MCF 10A (cell line): ENCODE data around the gene SP6. TPM values are rescaled to one million over a fixed set of nuclear protein-coding genes. Genes with fewer than 3 reads are reported as not detected.

Experiments
- BruUV-seq: library from RNA; stranded (reverse); fragments of 400-500 nt; replicated peaks from 2 replicates; lab custom pipeline; 2021; lab: Mats Ljungman, UMichigan
- CTCF ChIA-PET: fragments of 300-600 bp; sonication (Branson Sonifier 250); formaldehyde crosslinking; extraction: SDS; loops from one replicate; lab custom pipeline; 2021; ENCODE audit warnings: antibody characterized with exemption, inconsistent platforms; lab: Yijun Ruan, JAX
- POLR2A ChIA-PET: fragments of 300-600, 350-650 bp; sonication (Branson Sonifier 250); formaldehyde crosslinking; extraction: SDS; loops from one replicate; lab custom pipeline; 2020; ENCODE audit warnings: antibody characterized with exemption, inconsistent platforms; lab: Yijun Ruan, JAX
- DNase-seq: peaks from one replicate; pipeline ENCODE4 v3.0.0-alpha.2; 2018; ENCODE audit not compliant: unreplicated experiment
- H3K27ac Mint-ChIP-seq: one replicate; pipeline ENCODE4 v1.8.0; 2022; ENCODE audit warnings: mild to moderate bottlenecking, low read depth, mixed read lengths; ENCODE audit not compliant: unreplicated experiment
- H3K27me3 Mint-ChIP-seq: one replicate; pipeline ENCODE4 v1.8.0; 2022; ENCODE audit warnings: mixed read lengths; ENCODE audit not compliant: insufficient read depth, unreplicated experiment
- H3K36me3 Mint-ChIP-seq: one replicate; pipeline ENCODE4 v1.8.0; 2022; ENCODE audit warnings: mild to moderate bottlenecking, moderate library complexity, mixed read lengths; ENCODE audit not compliant: insufficient read depth, unreplicated experiment
- H3K4me1 Mint-ChIP-seq: one replicate; pipeline ENCODE4 v1.8.0; 2022; ENCODE audit warnings: mixed read lengths; ENCODE audit not compliant: insufficient read depth, unreplicated experiment
- H3K4me3 Mint-ChIP-seq: one replicate; pipeline ENCODE4 v1.8.0; 2022; ENCODE audit warnings: mild to moderate bottlenecking, moderate library complexity, mixed read lengths; ENCODE audit not compliant: unreplicated experiment
- H3K9me3 Mint-ChIP-seq: one replicate; pipeline ENCODE4 v1.8.0; 2022; ENCODE audit warnings: mixed read lengths; ENCODE audit not compliant: unreplicated experiment
- intact Hi-C: fragments of 100-400 bp; cut with micrococcal nuclease; formaldehyde crosslinking; loops from 2 replicates; pipeline ENCODE4 v1.14.1; 2022
- total RNA-seq: library from RNA; stranded (reverse); gene quantifications from 2 replicates; pipeline ENCODE4 v1.2.3, GENCODE V29; 2022
- TF ChIP-seq, protein P1 (sequence below): fragments of 200-600 bp; IDR thresholded peaks from one replicate; pipeline ENCODE4 v1.8.0; 2022; ENCODE audit warnings: antibody characterized with exemption, mild to moderate bottlenecking; ENCODE audit not compliant: unreplicated experiment

Gene SP6
- total RNA-seq, 1 experiment from 2014 or later, result 1.5 TPM

DNA sequence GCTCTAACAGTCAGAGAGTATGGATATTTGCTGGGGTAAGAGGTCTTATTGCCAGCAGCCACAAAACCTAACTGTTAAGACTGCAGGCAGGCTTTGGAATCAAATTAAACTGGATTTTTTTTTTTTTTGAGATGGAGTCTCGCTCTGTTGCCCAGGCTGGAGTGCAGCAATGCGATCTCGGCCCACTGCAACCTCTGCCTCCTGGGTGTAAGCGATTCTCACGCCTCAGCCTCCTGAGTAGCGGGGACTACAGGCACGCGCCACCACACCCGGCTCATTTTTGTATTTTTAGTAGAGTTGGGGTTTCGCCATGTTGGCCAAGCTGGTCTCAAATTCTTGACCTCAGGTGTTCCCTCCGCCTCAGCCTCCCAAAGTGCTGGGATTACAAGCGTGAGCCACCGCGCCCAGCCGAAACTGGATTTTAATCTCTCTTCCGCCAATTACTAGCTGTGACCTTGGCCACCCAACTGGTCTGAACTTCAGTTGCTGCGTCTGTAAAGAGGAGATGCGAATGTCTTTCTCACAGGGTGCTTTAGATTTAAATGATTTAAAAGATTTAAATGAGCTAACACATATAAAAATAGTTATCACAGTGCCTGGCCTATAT, 20.5 kb downstream of the SP6 start:
- no TSS peak for BruUV-seq
- Mint-ChIP-seq H3K27ac (peak overlapping the region; percentile 47), H3K9me3 (no peaks in the 10 kb centered on the region), H3K27me3 (no peaks in the 10 kb centered on the region), H3K4me3 (peak overlapping the region; percentile 83), H3K4me1 (peaks cover 10% of the 10 kb centered on the region), H3K36me3 (peaks cover 34% of the 10 kb centered on the region)
- no peak for DNase-seq
- POLR2A ChIA-PET, result interaction anchor here (0.7 to 3.4 kb wide), 11 partner anchors 9 to 278 kb away, joined by 3 to 38 read pairs (median 7); partner anchors contain the start of genes CDK5RAP3, OSBPL7, SCRN2 and SNX11
- intact Hi-C loops, result loop anchor here (1.0 kb wide), 1 partner anchor 54 kb away; no protein-coding TSS in a partner anchor
- TF ChIP-seq, protein P1, sequence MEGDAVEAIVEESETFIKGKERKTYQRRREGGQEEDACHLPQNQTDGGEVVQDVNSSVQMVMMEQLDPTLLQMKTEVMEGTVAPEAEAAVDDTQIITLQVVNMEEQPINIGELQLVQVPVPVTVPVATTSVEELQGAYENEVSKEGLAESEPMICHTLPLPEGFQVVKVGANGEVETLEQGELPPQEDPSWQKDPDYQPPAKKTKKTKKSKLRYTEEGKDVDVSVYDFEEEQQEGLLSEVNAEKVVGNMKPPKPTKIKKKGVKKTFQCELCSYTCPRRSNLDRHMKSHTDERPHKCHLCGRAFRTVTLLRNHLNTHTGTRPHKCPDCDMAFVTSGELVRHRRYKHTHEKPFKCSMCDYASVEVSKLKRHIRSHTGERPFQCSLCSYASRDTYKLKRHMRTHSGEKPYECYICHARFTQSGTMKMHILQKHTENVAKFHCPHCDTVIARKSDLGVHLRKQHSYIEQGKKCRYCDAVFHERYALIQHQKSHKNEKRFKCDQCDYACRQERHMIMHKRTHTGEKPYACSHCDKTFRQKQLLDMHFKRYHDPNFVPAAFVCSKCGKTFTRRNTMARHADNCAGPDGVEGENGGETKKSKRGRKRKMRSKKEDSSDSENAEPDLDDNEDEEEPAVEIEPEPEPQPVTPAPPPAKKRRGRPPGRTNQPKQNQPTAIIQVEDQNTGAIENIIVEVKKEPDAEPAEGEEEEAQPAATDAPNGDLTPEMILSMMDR, result no peak
- CTCF ChIA-PET, result interaction anchor here (0.6 to 1.8 kb wide), 6 partner anchors 8 to 130 kb away, joined by 3 to 7 read pairs (median 4); partner anchors contain the start of gene SCRN2

DNA sequence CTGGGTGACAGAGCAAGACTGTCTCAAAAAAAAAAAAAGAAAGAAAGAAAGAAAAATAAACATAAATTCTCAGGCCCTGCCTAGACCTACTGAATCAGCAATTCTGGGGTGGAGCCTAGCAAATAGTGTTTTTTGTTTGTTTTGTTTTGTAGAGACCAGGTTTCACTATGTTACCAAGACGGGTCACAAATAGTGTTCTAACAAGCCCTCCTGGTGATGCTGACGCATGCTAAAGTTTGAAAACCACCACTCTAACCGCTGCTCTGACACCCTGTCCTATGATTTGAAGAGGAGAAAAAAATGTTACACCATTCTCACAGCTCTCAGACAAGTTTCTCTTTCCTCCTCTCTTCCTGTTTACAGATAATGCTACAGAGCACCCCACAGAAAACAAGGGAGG, 21.1 kb downstream of the SP6 start:
- CTCF ChIA-PET, result interaction anchor here (0.6 to 0.7 kb wide), 2 partner anchors 107 to 129 kb away, joined by 3 read pairs; no protein-coding TSS in a partner anchor
- no peak for DNase-seq
- intact Hi-C loops, result no loop called here
- BruUV-seq, result no TSS peak
- no peaks in the 10 kb centered on the region for H3K27me3 Mint-ChIP-seq
- TF ChIP-seq, protein P1, result no peak
- peaks cover 40% of the 10 kb centered on the region for H3K36me3 Mint-ChIP-seq
- no peaks in the 10 kb centered on the region for H3K9me3 Mint-ChIP-seq
- peaks cover 10% of the 10 kb centered on the region for H3K4me1 Mint-ChIP-seq
- POLR2A ChIA-PET, result interaction anchor here (1.8 to 3.4 kb wide), 3 partner anchors 20 to 65 kb away, joined by 7 to 38 read pairs (median 12); partner anchors contain the start of genes SP2 and SP6
- H3K27ac Mint-ChIP-seq, result peak overlapping the region; percentile 47
- peak overlapping the region; percentile 83 for H3K4me3 Mint-ChIP-seq

DNA sequence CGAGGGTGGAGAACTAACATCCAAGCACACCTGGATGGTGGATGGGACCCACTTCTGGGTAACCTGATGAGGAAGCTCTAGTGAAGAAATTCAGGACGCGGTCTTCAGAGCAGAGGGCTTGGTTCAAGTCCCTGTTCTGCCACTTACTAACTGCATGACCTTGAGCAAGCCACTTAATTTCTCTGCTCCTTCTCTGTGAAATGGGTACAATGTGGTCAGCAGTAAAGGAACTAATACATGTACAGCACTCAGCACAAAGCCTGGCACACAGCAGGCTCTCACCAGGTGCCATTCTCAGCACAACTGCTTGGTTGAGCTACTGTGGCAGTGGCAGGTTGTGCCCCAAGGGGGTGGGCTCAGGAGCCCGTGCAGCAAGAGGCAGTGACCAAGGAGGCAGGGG, 27.4 kb downstream of the SP6 start:
- ChIA-PET CTCF (no interaction called here), POLR2A (interaction anchor here (1.0 kb wide), 1 partner anchor 72 kb away, joined by 5 read pairs; the partner anchor contains the start of gene SP2)
- TSS peak; percentile 66 for BruUV-seq

DNA sequence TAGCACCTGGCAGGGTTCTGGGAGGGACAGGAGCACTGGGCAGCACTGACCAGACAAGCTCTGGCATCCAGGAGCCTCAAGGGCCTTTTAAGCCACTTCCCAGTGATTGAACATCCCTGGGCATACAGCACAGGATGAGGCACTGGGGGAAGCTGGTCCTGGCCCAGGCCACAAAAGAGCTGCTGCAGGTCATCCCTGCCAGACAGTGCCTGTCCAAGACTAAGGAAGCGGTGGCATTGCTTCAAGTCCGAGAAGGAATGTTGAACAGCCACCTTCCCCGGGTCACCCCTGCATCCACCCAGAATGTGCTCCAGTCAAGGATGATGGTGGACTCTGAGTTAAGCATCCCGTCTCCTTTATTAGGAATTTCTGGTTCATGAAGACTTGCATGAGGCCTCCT, 28.2 kb downstream of the SP6 start:
- no peak for DNase-seq
- Mint-ChIP-seq H3K9me3 (no peaks in the 10 kb centered on the region), H3K27me3 (no peaks in the 10 kb centered on the region), H3K36me3 (peaks cover 49% of the 10 kb centered on the region), H3K4me3 (no peak overlapping the region), H3K4me1 (peaks cover 23% of the 10 kb centered on the region), H3K27ac (no peak overlapping the region)
- ChIA-PET CTCF (interaction anchor here (1.2 kb wide), 1 partner anchor 8 kb away, joined by 5 read pairs; no protein-coding TSS in a partner anchor), POLR2A (interaction anchor here (1.0 to 3.1 kb wide), 2 partner anchors 8 to 73 kb away, joined by 5 to 24 read pairs; partner anchors contain the start of genes LRRC46, MRPL10 and SP2)
- BruUV-seq, result no TSS peak
- TF ChIP-seq, protein P1, result no peak
- intact Hi-C loops, result no loop called here

More for the DNA sequence above, 27.4 kb downstream of the SP6 start:
- H3K9me3 Mint-ChIP-seq, result no peaks in the 10 kb centered on the region
- H3K4me3 Mint-ChIP-seq, result no peak overlapping the region
- peaks cover 23% of the 10 kb centered on the region for H3K4me1 Mint-ChIP-seq
- H3K27me3 Mint-ChIP-seq, result no peaks in the 10 kb centered on the region
- intact Hi-C loops, result no loop called here
- no peak overlapping the region for H3K27ac Mint-ChIP-seq
- peaks cover 56% of the 10 kb centered on the region for H3K36me3 Mint-ChIP-seq
- TF ChIP-seq, protein P1, result no peak
- no peak for DNase-seq
